ENCODE results near the gene COL27A1. TPM values are rescaled to one million over a fixed set of nuclear protein-coding genes. Genes with fewer than 3 reads are reported as not detected.

The COL27A1 gene
- polyA plus RNA-seq, 1 of the 3 experiments (the other 2 are of a cell fraction), result 8.7 TPM

DNA sequence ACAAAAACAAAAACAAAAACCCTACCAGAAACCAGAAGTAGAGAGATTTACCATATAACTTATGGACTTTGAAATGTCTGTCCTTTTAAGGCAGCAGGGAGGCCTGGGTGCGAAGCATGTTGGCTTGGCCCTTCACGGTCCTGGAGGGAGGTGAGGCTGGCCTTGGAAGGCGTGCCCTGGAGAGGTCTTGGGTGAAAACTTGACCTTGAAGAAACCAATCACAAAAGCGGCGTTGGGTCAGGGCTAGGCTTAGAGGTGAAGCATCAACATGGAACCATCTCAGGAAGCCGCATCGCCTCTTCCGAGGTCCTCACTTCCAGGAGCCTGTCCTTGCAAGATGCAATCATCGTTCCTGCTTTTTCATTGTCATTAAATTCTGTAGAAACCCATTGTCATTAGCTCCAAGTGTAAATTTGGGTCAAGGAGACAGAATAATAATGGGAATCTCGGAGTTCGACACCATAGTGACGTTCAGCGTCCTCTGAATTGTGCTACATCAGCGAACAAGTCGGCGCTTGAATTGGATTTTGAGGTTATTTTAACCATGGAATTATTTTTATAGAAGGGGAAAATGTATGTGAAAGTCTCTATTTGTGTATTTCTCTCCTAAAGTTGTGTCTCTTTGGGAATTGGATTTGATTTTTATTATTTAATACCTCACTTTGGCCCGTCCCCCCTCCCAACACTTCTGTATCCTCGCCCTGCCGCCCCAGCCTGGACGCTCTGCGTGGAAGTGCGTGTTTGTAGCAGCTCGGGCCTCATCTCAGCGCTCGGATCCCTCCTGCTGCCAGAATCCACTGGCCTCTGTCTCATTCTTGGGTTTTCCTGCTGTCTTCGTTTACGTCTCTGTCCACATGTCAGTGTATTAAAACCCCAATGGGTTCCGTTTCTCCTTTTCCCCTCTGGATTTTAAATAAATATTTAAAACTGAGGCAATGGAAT is 156.5 kb downstream of the COL27A1 start (continued):
- TF ChIP-seq, protein P1, sequence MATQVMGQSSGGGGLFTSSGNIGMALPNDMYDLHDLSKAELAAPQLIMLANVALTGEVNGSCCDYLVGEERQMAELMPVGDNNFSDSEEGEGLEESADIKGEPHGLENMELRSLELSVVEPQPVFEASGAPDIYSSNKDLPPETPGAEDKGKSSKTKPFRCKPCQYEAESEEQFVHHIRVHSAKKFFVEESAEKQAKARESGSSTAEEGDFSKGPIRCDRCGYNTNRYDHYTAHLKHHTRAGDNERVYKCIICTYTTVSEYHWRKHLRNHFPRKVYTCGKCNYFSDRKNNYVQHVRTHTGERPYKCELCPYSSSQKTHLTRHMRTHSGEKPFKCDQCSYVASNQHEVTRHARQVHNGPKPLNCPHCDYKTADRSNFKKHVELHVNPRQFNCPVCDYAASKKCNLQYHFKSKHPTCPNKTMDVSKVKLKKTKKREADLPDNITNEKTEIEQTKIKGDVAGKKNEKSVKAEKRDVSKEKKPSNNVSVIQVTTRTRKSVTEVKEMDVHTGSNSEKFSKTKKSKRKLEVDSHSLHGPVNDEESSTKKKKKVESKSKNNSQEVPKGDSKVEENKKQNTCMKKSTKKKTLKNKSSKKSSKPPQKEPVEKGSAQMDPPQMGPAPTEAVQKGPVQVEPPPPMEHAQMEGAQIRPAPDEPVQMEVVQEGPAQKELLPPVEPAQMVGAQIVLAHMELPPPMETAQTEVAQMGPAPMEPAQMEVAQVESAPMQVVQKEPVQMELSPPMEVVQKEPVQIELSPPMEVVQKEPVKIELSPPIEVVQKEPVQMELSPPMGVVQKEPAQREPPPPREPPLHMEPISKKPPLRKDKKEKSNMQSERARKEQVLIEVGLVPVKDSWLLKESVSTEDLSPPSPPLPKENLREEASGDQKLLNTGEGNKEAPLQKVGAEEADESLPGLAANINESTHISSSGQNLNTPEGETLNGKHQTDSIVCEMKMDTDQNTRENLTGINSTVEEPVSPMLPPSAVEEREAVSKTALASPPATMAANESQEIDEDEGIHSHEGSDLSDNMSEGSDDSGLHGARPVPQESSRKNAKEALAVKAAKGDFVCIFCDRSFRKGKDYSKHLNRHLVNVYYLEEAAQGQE (IDR thresholded peaks at IDR 0.05; ENCODE audit: low read depth, low read length), result no peak
- TF ChIP-seq RXRA (IDR thresholded peaks at IDR 0.05; ENCODE audit: borderline replicate concordance, low read depth) (no peak), FOXM1 (IDR thresholded peaks at IDR 0.05; ENCODE audit: low read depth) (no peak), FOXJ3 (CRISPR knock-in tag; IDR thresholded peaks at IDR 0.05) (no peak), TAF1 (IDR thresholded peaks at IDR 0.05; ENCODE audit: borderline replicate concordance, low read depth, low read length) (no peak), SIN3A (IDR thresholded peaks at IDR 0.05; ENCODE audit: borderline replicate concordance, low read depth, low read length) (no peak), POLR2AphosphoS5 (IDR thresholded peaks at IDR 0.05; ENCODE audit: low read depth, low read length) (no peak), TCF12 (IDR thresholded peaks at IDR 0.05) (no peak)
- TF ChIP-seq, protein P2, sequence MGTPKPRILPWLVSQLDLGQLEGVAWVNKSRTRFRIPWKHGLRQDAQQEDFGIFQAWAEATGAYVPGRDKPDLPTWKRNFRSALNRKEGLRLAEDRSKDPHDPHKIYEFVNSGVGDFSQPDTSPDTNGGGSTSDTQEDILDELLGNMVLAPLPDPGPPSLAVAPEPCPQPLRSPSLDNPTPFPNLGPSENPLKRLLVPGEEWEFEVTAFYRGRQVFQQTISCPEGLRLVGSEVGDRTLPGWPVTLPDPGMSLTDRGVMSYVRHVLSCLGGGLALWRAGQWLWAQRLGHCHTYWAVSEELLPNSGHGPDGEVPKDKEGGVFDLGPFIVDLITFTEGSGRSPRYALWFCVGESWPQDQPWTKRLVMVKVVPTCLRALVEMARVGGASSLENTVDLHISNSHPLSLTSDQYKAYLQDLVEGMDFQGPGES (IDR thresholded peaks at IDR 0.05; ENCODE audit: low read depth, low read length), result no peak

DNA sequence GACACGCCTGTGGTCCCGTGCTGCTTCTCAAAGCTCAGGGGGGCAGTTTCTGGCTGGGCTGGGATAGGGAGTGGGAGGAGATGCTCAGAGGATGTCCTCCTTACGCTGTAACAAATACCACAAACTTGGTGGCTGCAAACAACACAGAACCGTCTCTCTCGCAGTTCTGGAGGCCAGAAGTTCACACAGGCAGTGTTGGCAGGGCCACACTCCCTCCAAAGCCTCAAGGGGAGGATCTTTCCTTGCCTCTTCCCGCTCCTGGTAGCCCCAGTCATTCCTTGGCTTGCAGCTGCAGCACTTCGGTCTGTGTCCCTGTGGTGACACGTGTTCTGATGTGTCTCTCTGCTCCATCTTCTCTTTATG is 157.2 kb downstream of the COL27A1 start:
- no peak overlapping the region for H3K4me3 ChIP-seq (ENCODE audit: low read depth in 2 of 2, low read length in 1 of 2)
- no peaks in the 10 kb centered on the region for H3K9me2 ChIP-seq
- H4K20me1 ChIP-seq (ENCODE audit: insufficient read depth), result no peaks in the 10 kb centered on the region
- no peaks in the 10 kb centered on the region for H3F3A ChIP-seq (replicated peaks; ENCODE audit: insufficient read depth)
- peaks cover 0 to 3% of the 10 kb centered on the region in 2 experiments for H3K36me3 ChIP-seq (replicated peaks in 1 of 2; ENCODE audit: control insufficient read depth in 1 of 2, insufficient read depth in 2 of 2, low read length in 1 of 2)
- H2AFZ ChIP-seq (ENCODE audit: low read depth), result no peak overlapping the region
- POLR2A ChIA-PET, result no interaction called here
- no peak overlapping the region for H3K4me2 ChIP-seq
- WGBS (ENCODE audit: low lambda C conversion rate), result 96% methylated on average over 8 of the region's 8 CpGs
- H3K4me1 ChIP-seq (ENCODE audit: control insufficient read depth in 1 of 2, insufficient read depth in 2 of 2, low read depth in 1 of 2, low read length in 1 of 2), result no peaks in the 10 kb centered on the region
- H3K9me3 ChIP-seq, result no peaks in the 10 kb centered on the region
- no peaks in the 10 kb centered on the region for H3K79me2 ChIP-seq (ENCODE audit: insufficient read depth)
- CTCF ChIA-PET, result no interaction called here
- H3K9ac ChIP-seq, result no peak overlapping the region
- no peaks in the 10 kb centered on the region for H3K27me3 ChIP-seq (ENCODE audit: insufficient read depth)
- no peak overlapping the region for H3K27ac ChIP-seq (ENCODE audit: low read depth in 2 of 2, low read length in 1 of 2)
- no peak for DNase-seq
- TF ChIP-seq RFX5 (IDR thresholded peaks at IDR 0.05; ENCODE audit: low read length) (no peak), GABPA (IDR thresholded peaks at IDR 0.05; ENCODE audit: low read depth) (no peak), RAD21 (IDR thresholded peaks at IDR 0.05; ENCODE audit: low read length) (no peak), TAF1 (IDR thresholded peaks at IDR 0.05; ENCODE audit: borderline replicate concordance, low read depth, low read length) (no peak), TCF12 (IDR thresholded peaks at IDR 0.05) (no peak), SMC3 (IDR thresholded peaks at IDR 0.05; ENCODE audit: low read depth, low read length) (no peak), YY1 (IDR thresholded peaks at IDR 0.05; ENCODE audit: low read depth) (no peak), MXI1 (IDR thresholded peaks at IDR 0.05; ENCODE audit: low read depth, low read length) (no peak), TEAD4 (IDR thresholded peaks at IDR 0.05; ENCODE audit: borderline replicate concordance, insufficient read depth) (no peak)
